Peyer's patch (tissue), 4 donors: ENCODE results near the gene RBM11.

Source experiments
- POLR2A ChIP-seq, 2 donors: fragments of 450-650 bp; IDR thresholded peaks; one replicate each; pipeline ENCODE4 v1.5.1; 2017; ENCODE audit warnings: antibody characterized with exemption in 2 of 2, mild to moderate bottlenecking in 2 of 2, moderate library complexity in 2 of 2
- TF ChIP-seq, protein P1 (sequence below), 6 experiments: fragments of 450-650 bp in 4 of 6; fragments of 200-600 bp in 2 of 6; sonication (generic) in 1 of 6; IDR thresholded peaks; one replicate each; pipeline ENCODE4 v1.5.1; 2017 to 2019; ENCODE audit warnings: antibody characterized with exemption in 6 of 6, mild to moderate bottlenecking in 3 of 6, moderate library complexity in 1 of 6

DNA sequence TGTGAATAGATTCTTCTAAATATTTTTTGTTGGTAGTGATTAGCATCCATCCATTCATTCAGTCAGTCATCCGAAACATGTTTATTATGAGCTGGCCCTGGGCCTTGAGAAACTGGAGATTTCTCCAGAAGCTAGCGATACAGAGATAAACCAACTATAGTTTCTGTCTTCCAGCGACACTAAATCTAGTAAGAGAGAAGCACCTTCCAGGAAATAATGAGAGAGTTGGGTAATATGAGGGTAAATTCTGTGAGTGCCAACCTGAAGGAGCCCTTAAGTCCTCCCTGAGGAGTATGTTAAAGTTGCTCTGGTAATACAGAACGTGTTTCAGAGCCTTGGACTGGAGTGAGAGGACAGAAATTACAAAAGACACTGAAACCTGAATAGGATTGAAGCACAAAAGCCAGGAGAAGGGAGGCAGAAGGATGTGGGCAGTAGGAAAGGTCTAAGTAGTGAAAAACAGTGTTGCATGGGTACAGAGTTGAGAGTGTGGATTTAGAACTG is 59.8 kb downstream of the RBM11 start:
- TF ChIP-seq, protein P1, sequence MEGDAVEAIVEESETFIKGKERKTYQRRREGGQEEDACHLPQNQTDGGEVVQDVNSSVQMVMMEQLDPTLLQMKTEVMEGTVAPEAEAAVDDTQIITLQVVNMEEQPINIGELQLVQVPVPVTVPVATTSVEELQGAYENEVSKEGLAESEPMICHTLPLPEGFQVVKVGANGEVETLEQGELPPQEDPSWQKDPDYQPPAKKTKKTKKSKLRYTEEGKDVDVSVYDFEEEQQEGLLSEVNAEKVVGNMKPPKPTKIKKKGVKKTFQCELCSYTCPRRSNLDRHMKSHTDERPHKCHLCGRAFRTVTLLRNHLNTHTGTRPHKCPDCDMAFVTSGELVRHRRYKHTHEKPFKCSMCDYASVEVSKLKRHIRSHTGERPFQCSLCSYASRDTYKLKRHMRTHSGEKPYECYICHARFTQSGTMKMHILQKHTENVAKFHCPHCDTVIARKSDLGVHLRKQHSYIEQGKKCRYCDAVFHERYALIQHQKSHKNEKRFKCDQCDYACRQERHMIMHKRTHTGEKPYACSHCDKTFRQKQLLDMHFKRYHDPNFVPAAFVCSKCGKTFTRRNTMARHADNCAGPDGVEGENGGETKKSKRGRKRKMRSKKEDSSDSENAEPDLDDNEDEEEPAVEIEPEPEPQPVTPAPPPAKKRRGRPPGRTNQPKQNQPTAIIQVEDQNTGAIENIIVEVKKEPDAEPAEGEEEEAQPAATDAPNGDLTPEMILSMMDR (IDR thresholded peaks at IDR 0.05) = no peak
- TF ChIP-seq POLR2A (IDR thresholded peaks at IDR 0.05) = no peak
